GM10248 (cell line): ENCODE measurements around the gene PRKAR1B.

Experiments
- CTCF ChIA-PET: fragments of 300-600 bp; sonication (Branson Sonifier 250); formaldehyde crosslinking; extraction: SDS; loops from one replicate; lab custom pipeline; 2021; ENCODE audit warnings: antibody characterized with exemption; lab: Yijun Ruan, JAX
- POLR2A ChIA-PET: fragments of 350-650 bp; sonication (Branson Sonifier 250); formaldehyde crosslinking; extraction: SDS; loops from one replicate; lab custom pipeline; 2020; ENCODE audit warnings: antibody characterized with exemption; lab: Yijun Ruan, JAX
- DNase-seq: peaks from one replicate; pipeline ENCODE4 v3.0.0; 2012; ENCODE audit errors: extremely low spot score
- CTCF ChIP-seq: IDR thresholded peaks from 2 replicates; pipeline ENCODE4 v1.5.1; 2012; ENCODE audit warnings: mild to moderate bottlenecking, low read depth; ENCODE audit errors: extremely low read depth, missing control alignments, control extremely low read depth

PRKAR1B gene

GRCh38 chr7:531777-532176 is 195.3 kb downstream of the PRKAR1B start:
- no peak for TF ChIP-seq CTCF
- ChIA-PET CTCF (interaction anchor here (1.3 kb wide), 1 partner anchor 22 kb away, joined by 3 read pairs; no protein-coding TSS in a partner anchor), POLR2A (no interaction called here)
- no peak for DNase-seq

DNA sequence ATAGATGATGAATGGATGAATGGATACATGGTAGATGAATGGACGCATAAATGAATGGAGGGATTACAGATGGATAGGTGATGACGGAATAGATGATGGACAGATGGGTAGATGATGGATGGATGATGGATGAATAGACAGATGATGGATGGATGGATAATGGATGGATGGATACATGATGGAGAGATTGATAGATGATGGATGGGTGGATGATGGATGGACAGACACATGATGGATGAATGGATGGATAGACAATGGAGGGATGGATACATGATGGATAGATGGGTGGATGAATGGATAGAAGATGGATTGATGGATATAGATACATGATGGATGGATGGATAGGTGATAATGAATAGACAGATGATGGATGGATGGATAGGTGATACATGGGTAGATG is 198.6 kb downstream of the PRKAR1B start:
- ChIA-PET CTCF (no interaction called here), POLR2A (no interaction called here)
- no peak for DNase-seq
- no peak for TF ChIP-seq CTCF

- DNase-seq: no peak
- POLR2A ChIA-PET: no interaction called here
- CTCF ChIA-PET: no interaction called here
- no peak for TF ChIP-seq CTCF
Measured at GRCh38 chr7:527723-528122, 199.4 kb downstream of the PRKAR1B start.

DNA sequence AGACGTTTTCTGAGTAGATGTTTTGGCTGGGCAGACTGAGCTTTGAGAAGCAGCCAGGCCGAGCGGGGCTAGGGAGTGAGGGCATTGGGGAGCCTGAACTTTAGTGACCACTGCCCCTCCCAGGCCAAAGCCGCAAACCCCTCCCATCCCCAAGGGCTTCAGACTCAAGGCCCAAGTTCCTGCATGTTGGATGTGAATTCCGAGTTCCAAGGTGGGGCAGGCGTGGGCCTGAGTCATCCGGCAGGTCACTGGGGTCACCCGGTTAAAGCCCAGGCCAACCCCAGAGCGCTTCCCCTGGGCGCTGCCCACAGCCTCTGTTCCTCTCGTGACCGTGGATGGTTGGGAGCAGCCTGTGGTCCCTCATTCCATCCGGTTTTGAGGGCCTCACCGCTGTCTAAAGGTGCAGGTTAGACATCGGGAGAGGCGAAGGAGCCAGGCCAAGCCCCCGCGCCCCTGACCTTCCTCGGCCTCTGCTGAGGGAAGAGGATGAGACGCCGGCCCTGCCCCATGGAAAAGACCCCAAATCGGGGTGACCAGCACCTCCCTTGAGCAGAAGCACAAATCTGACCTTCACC is 200.5 kb downstream of the PRKAR1B start:
- CTCF ChIA-PET: no interaction called here
- DNase-seq: no peak
- no peak for TF ChIP-seq CTCF
- POLR2A ChIA-PET: no interaction called here

GRCh38 chr7:525740-526139 is 201.3 kb downstream of the PRKAR1B start:
- TF ChIP-seq CTCF: no peak
- POLR2A ChIA-PET: no interaction called here
- CTCF ChIA-PET: no interaction called here
- DNase-seq: no peak

DNA sequence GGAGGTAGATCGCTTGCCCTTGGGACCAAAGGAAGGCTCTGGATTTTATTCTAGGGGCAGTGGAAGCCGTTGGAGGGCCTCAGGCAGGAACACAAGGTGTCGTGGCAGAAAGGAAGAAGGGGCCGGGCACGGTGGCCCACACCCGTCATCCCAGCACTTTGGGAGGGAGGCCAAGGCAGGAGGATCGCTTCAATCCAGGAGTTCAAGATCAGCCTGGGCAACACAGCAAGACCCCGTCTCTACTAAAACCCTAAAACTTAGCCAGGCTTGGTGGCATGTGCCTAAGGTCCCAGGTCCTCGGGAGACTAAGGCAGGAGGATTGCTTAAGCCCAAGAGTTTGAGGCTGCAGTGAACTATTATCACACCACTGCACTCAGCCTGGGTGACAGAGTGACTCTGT is 202.3 kb downstream of the PRKAR1B start:
- TF ChIP-seq CTCF: no peak
- ChIA-PET POLR2A (no interaction called here), CTCF (interaction anchor here (1.4 kb wide), 1 partner anchor 10 kb away, joined by 3 read pairs; no protein-coding TSS in a partner anchor)
- DNase-seq: no peak
